NCI-H774 (cell line): ENCODE results near the gene PCDH12.

ENCODE experiments used
- DNase-seq: peaks from one replicate; lab custom pipeline; 2025; lab: John Stamatoyannopoulos, UW

PCDH12 gene

DNA sequence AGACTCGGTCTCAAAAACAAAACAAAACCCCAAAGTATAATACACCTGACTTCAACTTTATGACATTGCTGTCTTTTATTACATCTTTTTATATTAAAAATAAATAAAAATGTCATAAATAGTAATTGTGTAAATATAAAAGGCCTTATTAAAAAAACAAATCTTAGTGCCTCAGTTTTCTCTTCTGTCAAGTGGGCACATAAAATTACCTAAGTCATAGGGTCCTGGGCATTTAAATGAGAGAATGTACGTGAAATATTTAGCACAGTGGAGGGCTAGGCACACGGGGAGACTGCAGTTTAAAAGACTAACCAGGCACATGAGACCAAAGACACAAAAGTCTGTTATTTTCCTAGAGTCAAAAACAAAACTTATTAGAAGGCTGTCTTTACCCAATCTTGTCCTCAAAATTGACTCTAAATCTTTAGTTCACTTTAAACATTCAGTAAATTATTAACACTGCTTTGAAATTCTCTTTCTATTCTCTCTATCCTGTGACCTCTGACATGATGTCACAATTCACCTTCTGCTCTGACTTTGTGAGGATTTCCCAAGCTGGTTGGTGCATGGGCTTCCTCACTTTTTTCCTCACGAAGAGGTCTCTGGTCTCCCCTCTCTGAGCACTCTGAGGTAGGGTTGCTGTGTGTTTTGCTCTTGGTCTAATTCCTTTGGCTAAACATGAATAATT lies 8.4 kb upstream of the PCDH12 start:
- no peak for DNase-seq

DNA sequence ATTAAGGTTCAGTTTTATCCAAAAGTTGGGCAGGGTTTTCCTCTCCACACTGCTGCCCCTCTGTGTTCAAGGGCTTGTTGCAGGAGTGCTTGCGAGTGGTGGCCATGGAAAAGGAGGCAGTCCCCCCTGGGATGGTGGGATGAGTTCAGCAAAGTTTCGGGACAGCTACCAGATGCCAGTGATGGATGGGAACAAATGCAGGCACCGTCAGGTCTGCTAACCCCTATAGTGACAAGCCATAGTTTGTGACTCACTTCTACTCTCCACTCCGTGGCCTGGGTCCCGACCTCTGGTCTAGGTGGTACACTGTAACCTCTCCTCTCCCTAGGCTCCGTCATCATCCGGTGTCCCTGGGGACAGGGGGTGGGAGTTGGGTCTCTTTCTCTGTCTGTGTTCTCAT lies 7.1 kb upstream of the PCDH12 start:
- no peak for DNase-seq

DNA sequence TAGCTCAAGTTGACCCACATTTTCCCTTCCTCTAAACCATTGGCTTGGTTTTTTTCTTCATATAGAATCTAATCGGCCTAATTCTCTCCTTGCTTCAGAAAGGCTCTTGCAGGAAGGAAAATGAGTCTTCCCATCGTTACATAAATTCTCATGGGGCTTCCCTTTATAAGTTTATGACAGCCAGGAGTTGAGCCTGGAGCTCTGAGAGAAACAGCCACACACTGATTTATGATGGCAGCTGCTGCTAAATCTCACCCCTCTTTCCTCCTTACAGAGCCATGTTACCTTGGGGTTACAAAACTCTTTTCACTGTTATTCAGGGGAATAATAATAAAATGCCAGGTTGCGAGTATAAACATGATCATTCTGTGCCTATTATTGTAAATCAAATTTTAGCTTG lies 5.7 kb upstream of the PCDH12 start:
- DNase-seq: no peak

DNA sequence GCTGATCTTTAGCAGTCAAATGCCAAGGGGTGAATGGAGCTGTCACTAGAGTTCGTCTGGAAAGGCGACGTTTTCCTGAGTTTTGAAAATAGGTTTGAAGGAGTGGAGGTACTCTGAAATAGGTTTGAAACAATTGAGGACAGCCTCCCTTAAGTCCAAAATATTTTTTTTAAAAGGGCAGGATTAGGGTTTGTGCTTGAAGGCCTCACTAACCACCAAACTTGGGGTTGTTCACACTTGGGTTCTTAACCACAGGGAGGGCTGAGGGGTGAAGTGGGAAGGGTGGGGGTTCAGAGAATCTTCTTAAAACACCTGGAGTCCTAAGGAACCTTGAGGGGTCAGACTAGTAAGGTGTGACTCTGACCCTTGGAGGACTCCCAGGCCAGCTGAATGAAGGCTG lies 3.5 kb upstream of the PCDH12 start:
- no peak for DNase-seq

DNA sequence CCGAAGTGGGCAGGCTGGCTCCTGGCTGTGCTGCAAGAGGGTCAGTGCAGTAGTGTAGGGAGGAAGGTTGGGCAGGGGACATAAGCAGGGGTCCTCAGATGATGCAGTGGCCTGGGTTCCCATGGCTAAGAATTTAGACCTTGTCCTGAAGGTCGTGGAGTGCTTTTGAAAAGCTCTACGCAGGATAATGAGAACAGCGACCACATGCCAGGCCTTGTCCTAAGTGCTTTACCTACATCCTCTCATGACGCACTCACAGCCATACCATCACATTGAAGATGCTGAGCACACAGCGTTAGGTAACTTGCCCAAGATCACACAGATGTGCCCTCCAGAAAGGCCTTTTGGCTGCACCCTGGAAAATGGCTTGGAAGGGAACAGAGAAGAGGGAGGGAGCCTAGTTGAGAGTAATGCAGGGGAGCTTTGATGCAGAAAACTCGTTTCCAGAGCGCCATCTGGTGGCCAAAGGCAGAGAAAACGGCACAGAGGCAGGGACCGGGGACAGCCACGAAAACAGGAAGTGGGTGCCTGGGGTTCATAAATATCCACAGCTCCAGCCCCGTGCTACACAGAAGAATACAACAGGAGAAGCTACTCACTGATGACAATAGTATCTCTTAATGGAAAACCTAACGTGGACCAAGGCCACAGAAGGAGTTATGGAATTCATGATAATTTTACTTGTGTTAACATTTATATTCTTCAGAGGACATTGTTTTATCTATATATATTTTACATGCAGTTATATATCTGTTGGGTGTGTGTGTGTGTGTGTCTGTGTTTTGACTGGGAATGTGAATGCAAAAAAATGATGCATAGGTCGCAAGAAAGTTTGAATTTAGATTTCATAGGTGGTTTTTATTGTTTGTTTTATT lies 2.7 kb upstream of the PCDH12 start:
- DNase-seq: peak; percentile 72

DNA sequence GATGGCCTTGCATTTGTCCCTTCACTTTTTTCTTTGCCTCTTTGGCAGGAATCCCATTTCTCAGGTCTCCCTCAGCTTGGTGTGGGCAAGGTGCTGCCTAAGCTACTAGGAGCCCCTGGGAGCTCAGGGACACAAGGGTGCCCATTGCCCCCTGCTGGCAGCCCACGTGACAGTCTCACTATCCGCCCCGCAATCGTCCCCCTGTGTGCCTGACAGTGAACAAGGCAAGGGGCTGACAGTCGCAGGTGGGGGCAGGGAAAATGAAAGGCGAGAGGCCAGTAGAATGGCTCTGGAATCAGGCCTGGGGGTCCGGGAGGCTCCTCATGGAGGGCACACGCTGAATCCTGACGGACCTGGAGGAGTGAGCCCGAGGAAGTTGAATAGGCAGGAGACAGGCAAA lies 2.0 kb upstream of the PCDH12 start:
- no peak for DNase-seq

DNA sequence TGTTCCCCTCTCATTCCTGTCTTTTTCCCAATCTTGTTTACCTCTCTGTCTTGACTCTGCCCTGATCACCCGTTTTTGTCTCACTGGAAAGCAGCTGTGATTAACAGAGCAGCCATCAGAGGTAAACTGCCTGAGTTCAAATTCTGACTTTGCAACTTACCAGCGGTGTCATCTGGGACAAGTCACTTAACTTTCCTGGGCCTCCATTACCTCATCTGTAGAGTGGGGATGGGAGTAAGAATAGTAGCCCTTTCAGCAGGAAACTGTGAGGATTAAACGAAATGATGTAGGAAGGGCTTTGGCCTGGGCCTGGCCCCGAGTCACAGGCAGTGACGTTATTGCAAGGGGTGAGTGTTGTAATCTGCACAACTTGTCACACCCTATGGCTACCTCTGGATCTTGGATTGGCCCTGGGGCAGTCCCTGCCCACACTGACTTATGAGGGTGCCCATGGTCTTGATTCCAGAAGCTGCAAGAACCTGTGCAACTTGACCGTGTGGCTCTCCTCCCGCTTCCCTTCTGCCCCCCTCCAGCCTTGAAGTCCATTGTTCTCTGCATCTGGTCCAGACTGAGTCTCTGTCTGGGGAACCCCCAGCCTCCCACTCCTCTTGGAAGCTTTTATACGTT lies 657 bp upstream of the PCDH12 start:
- DNase-seq: no peak

DNA sequence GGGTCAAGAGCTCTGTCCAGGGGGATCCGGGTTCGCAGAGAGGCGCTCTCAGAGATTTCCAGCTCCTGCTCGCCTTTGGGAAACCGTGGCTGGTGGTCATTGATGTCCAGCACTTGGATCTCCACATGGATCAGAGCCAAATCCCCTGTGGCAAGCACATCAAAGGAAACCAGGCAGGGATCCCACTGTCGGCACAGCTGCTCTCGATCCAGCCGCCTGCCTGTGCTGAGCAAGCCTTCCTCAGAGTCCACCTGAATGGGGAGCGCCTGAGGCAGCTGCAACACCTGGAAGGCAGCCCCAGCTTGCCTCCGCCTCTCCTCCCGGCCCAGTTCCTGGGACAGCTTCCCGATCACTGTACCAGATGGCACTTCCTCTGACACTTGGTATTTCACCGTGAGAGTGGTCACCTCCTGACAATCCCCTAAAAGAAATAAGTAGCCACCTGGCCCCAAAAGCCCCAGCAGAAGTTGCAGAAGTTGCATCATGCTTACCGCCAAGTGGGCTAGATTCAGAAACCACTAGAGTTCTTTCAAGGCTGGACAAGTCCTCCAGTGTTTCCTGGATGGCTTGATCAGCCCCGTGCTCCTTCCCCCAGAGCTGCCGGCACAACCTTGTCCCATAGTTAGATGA lies 520 bp downstream of the PCDH12 start:
- no peak for DNase-seq

DNA sequence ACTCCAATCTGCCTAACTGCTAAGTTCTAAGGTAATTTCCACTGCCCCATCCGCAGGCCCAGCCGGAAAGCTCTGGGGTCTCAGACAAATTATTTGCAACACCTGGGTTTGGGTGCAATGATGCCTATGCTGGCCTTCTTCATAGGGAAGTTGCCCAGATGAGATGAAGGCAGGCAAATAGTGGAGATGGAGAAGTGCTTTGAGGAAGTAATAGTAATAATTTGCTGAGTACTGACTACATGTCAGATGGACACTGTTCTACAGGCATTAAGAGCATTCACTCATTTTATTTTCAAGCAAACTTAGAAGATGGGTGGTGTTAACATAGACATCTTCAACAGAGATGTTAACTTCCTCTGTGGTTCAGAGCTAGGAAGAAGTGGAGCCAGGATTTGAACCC lies 3.8 kb downstream of the PCDH12 start:
- no peak for DNase-seq

DNA sequence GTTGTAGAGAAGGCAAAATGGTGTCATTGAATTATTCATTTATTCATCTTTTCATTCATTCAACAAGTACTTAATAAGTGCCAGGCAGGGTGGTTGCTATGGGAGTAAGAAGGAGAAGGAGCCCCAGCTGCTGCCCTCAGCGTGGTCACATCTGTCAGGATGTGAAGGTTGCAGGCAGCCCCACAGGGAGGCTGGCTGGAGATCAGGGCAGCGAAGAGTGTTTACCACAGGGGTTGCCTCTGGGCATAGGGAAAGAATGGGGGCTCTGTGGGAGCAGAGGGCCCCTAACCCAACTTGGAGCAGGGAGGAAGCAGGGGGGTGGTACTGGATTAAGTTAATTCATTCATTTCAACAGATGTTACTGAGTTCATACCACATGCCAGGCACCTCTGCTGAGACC lies 6.0 kb downstream of the PCDH12 start:
- no peak for DNase-seq

DNA sequence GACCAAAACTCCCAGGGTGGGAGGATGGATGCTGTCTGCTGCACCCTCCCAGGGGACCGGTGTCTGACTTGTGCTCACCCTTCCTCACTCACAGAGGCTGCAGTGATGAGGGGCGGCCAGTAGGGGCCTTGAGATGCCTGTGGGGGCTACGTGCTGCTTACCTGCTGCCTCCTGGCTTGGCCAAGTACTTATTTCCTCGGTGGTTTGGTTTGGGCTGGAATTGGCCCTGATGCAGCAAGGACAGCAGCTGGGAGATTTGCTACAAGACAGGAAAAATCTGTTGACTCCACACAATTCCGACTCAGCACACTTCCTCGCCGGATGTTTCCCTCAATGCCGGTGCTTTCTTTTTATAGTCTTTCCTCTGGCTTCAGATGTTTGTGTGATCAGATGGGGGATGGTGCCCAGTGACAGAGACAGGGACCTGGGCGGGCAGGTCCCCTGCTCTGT lies 6.6 kb downstream of the PCDH12 start:
- DNase-seq: no peak

DNA sequence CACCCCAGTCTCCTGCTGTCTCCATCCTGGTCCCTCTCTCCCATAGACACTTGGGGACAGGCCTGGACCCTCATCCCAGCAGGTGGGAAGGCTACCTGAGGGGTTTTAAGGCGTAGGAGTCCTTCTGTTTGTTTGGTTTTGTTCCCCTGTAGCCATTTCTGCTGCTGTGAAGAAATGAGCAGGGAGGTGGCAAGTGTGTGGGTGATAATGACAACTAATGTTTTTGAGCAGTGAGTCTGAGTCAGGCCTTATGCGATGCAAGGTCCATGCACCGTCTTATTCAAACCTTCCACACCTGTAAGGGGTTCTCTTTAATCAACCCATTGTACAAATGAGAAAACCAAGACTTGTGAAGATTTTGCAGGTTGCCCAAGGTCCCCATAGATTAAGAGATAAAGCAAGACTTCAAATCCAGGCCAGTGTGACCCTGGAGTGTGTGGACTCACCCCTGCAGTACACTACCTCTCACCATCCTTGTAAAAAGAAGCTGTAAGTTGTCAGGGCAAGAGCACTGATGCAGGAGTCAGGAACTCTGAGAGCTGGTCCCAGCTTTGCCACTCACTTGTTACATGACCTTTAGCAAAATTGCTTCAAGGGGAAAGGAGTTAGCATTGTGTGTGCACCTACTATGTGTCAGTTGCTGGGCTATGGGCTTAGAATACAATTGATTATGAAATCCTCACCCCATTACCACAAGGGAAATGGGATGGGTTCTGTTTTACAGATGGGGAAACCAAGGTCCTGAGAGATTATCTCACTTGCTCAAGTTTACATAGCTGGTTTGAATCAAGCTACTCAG lies 7.6 kb downstream of the PCDH12 start:
- no peak for DNase-seq

DNA sequence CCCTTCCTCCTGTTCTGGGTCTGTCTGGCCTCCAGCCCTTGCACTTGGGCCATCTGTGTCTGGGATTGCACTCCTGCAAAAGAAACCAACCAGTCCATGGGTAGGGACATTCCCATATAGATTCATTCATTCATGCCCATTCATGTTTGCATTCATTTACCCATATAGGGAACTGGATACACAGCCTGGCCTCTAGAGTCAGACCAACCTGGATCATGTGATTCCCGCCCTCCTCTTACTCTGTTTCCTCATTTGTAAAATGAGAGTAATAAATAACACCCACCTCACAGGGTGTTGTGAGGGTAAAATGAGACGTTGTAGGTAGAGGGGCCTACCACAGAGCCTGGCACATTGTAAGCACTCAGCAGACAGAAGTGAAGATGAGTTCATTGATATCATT lies 8.5 kb downstream of the PCDH12 start:
- no peak for DNase-seq

DNA sequence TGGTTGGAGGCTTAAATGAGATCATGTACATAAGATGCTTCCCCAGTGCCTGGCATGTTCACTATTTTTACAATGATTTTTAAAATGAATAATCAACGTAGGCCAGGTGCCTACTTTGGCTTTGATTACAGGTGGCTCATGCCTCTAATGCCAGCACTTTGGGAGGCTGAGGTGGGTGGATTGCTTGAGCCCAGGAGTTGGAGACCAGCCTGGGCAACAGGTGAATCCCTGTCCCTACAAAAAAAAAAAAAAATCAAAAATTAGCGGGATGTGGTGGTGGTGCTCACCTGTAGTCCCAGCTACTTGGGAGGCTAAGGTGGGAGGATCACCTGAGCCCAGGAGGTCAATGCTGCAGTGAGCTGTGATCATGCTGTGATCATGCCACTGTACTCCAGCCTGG lies 9.2 kb downstream of the PCDH12 start:
- no peak for DNase-seq

DNA sequence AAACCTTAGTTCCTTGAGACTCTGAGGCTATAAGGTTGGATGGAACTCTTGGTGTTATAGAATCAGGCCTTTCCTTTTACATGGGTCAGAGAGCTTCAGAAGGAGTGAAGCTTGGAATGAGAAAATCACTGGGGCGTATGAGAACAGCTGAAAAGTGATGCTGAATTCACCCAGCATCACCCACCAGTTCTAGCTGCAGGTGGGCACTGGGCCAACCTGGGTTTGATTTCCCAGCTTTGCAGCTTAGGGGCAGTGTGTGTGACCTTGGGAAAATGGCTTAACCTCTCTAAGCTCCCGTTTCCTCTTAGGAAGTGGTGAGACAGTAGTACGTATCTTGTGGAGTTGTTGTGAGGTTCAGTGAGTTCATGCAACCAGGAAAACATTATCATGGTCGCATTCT lies 10.7 kb downstream of the PCDH12 start:
- DNase-seq: no peak

DNA sequence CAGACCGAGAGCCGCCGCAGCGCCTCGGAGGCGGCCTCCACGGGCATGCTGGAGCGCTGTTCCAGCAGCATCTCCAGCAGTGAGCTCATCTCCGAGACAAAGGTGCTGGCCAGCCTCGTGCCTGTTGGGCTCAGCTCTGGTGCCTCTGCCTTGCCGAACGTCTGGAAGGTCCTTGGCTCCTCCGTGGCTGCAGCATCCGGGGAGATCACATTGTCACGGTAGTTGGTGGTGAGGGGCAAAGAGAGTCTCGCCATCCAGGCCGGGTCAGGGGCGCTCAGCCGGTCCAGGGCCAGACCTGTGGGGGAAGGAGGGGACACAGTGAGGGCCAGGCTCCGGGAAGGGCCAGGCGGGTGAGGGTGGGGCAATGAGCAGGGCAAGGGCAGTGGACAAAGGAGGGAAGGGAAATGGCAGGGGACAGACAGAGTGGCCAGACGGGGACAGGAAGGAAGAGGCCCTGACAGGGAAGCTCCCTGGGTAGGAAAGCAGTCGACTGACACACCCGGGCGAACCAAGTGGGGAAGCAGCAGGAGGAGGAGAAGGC lies 12.4 kb downstream of the PCDH12 start:
- DNase-seq: no peak

DNA sequence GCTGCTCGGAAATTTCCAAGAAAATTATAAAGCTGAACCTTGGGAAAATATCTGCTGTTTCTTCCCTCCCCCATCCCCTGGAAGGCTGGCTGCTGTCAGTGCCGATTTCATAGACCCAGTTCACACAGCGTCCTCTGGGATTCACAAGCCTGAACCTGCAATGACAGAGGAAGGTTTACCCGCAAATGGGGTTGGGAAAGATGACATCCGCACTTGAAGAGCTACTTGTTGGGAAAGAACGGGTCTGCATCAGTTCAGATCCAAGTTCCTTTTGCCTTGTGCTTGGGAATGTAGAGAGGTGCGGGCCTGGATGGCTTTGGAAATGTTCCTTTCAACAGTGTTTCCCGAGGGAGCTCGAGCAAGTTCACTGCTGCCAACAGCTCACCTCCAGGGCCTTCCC lies 13.9 kb downstream of the PCDH12 start:
- DNase-seq: no peak

DNA sequence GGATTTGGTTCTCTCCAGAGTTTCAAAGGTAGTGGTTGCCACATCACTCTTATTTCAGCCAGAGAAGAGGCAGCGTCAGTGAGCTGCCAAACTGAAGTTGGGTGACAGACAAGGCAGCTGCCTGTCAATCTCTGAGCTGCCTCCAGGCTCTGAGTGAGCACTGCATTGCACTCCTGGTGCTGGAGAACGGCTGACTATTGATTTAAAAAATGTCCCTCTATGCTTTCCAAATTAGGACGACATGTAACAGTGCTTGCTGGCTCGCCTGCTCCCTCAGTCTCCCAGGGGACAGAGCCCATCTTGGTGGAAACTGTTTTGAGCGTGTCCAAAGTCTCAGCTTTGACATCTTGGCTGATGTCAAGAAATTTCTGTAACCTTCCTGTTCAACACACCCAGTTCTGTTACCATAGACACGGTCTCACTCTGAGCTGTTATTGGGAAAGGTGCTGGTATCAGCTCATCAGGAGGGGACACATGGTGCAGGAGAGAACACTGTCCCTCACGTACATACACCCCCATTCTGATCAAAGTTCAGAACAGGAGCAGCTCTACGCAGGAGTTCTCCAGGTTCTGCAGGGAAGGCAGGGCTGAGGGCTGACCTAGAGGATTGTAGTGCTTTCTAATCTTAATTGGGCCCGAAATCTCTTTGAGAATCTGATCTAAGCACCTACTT lies 15.7 kb downstream of the PCDH12 start:
- DNase-seq: no peak

DNA sequence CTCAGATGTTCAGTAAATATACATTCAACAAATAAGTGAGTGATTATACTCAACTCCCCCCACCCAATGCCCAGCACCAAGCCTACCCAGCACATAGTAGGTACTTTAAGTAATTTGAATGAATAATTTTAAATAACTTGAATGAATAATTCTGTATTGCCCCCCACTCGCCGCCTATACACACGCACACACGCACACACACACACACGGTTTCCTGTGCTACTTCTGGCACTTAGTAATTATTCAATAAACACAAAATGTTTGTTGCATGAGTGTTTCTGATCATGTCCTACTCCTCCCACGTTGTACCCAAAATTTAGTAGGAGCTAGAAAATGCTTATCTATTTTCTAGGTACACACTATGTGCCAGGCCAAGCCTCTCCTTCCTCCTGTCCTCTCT lies 16.2 kb downstream of the PCDH12 start:
- DNase-seq: no peak

DNA sequence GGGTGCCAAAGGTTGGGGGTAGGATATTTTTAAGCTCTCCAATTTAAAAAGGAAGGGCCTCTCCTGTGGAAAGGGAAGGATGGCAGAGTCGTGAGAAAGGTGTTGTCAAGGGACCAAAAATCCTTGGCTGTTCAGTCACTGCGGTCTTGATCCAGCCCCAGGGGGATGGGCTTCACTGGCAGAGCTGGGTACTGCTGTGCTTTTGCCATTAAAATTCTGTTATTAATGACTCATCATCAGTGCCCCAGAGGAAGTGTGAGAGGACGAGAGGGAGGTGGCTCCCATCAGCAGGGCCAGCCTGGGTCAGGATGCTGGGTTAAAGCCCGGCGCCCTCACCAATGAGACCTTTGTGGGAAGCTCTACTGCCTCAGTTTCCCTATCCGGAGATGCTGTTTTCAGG lies 16.7 kb downstream of the PCDH12 start:
- DNase-seq: no peak

DNA sequence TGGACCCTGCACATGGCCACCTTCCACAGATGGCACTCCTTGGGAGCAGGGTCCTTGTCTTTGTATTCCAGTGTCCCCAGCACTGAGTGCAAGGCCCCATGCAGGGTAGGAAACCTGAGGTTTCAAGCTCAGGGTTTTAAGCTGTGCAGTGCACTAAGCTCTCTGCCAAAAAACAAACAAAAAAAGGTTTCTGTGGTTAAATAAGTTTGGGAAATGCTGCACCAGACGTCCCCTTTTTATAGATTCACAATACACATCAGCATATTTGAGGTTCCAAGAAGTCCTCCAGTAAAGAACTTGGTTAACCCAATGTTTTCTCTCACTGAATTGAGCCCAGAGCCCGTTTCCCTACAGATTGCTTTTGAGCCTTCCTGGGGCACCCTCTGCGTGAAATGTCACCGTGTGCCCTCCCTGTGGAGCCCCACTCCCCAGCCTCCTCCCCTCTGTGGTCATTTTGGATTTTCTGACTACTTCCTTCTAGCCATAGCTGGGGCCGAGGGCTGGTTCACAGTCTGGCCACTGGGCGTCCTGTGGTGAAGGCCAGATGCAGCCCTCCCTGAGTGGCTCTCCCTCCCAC lies 17.2 kb downstream of the PCDH12 start:
- no peak for DNase-seq
